ENCODE results near the gene JPH3. TPM values are rescaled to one million over a fixed set of nuclear protein-coding genes. Genes with fewer than 3 reads are reported as not detected.
"Not testable (repeated sequence)": the region's sequence is repeated elsewhere in the genome, so short reads cannot be mapped to it uniquely, and the experiment has no call there.

Gene JPH3
- polyA plus RNA-seq, 2 of the 4 experiments (the other 2 are of a cell fraction) = 0.36 to 1.6 TPM

DNA sequence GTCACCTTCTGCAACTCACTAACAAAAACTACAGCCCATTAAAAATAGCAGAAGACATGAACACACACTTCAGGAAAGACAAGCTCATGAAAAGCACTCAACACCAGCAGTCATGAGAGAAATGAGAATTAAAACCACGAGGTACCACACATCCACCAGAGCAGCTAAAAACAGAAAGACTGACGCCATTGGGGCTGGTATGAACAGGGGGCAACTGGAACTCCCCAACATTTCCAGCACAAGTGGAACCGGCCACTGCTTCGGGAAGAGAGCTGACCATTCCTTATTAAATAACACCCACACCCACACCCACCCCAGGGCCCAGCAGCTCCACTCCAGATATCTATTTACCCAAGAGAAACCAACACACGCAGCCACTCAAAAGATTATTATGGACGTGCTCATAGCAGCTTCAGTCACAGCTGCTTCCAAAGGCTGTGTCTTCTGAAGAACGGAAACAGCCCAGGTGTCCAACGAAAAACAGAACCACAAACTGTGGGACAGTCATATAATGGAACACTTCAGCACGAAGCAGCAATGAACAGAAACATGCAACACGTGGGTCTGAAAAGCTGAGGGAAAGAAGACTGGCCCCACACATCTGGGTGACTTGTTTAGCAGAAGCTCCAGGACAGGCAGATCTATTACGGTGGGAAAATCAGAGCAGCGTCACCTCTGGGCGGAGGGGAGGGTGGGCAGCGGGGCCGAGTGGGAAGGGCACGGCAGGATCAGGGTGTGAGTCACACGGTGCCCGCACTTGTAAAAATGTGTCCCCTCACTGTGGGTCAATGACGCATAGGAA is 122.4 kb downstream of the JPH3 start (continued):
- TF ChIP-seq, protein P1, sequence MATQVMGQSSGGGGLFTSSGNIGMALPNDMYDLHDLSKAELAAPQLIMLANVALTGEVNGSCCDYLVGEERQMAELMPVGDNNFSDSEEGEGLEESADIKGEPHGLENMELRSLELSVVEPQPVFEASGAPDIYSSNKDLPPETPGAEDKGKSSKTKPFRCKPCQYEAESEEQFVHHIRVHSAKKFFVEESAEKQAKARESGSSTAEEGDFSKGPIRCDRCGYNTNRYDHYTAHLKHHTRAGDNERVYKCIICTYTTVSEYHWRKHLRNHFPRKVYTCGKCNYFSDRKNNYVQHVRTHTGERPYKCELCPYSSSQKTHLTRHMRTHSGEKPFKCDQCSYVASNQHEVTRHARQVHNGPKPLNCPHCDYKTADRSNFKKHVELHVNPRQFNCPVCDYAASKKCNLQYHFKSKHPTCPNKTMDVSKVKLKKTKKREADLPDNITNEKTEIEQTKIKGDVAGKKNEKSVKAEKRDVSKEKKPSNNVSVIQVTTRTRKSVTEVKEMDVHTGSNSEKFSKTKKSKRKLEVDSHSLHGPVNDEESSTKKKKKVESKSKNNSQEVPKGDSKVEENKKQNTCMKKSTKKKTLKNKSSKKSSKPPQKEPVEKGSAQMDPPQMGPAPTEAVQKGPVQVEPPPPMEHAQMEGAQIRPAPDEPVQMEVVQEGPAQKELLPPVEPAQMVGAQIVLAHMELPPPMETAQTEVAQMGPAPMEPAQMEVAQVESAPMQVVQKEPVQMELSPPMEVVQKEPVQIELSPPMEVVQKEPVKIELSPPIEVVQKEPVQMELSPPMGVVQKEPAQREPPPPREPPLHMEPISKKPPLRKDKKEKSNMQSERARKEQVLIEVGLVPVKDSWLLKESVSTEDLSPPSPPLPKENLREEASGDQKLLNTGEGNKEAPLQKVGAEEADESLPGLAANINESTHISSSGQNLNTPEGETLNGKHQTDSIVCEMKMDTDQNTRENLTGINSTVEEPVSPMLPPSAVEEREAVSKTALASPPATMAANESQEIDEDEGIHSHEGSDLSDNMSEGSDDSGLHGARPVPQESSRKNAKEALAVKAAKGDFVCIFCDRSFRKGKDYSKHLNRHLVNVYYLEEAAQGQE (IDR thresholded peaks at IDR 0.05) = no peak
- TF ChIP-seq HDAC2 (IDR thresholded peaks at IDR 0.05) = no peak

DNA sequence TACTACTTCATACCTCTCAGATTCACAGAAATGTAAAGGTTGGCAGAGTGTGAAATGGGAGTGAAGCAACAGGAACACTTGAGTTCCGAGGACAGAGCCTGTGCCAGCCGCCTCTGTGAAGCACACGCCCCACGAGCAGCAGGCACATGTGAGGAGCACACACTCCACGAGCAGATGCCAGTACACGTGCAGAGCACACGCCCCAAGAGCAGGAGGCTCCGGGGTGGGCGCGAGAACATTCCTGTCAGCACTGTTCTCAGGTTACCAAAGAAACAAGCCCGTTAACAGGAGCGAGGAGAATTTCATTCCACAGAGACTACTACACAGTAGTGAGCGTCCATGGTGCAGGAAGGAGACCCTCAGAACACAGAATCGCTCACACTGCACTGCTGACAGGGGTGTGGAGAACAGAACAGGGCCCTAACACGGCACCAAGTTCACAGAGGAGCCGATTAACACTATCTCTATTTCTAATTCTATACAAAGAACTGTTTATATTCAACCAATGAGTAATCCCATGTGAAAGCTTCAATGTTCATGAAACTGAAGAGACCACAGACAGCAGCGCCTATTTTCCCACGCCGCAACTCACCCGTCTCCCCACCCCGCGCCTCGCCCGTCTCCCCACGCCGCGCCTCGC is 123.4 kb downstream of the JPH3 start:
- FAIRE-seq (no peak), ATAC-seq (peak in 1 of 2 experiments; percentile 35; a peak in 2 of 6 replicates), DNase-seq (ENCODE audit: low read depth in 1 of 2, low spot score in 1 of 2) (peak in 1 of 2 experiments; percentile 27)
- H3K4me3 ChIP-seq = no peak overlapping the region
- no peak overlapping the region for H3K4me2 ChIP-seq
- H3K27ac ChIP-seq = no peak overlapping the region
- no peaks in the 10 kb centered on the region for H3K9me3 ChIP-seq
- CTCF ChIA-PET = interaction anchor here (1.2 kb wide), 1 partner anchor 16 kb away, joined by 4 read pairs; no protein-coding TSS in a partner anchor
- WGBS (ENCODE audit: missing lambda C conversion rate) = 91% methylated on average over 28 of the region's 28 CpGs
- POLR2A ChIA-PET = no interaction called here
- TF ChIP-seq, protein P2, sequence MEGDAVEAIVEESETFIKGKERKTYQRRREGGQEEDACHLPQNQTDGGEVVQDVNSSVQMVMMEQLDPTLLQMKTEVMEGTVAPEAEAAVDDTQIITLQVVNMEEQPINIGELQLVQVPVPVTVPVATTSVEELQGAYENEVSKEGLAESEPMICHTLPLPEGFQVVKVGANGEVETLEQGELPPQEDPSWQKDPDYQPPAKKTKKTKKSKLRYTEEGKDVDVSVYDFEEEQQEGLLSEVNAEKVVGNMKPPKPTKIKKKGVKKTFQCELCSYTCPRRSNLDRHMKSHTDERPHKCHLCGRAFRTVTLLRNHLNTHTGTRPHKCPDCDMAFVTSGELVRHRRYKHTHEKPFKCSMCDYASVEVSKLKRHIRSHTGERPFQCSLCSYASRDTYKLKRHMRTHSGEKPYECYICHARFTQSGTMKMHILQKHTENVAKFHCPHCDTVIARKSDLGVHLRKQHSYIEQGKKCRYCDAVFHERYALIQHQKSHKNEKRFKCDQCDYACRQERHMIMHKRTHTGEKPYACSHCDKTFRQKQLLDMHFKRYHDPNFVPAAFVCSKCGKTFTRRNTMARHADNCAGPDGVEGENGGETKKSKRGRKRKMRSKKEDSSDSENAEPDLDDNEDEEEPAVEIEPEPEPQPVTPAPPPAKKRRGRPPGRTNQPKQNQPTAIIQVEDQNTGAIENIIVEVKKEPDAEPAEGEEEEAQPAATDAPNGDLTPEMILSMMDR (IDR thresholded peaks at IDR 0.05) = no peak
- TF ChIP-seq CEBPB (IDR thresholded peaks at IDR 0.05) = no peak
- no peak for TF ChIP-seq PHF8 (IDR thresholded peaks at IDR 0.05; ENCODE audit: borderline replicate concordance, low read depth)
- no peaks in the 10 kb centered on the region for H3K4me1 ChIP-seq

DNA sequence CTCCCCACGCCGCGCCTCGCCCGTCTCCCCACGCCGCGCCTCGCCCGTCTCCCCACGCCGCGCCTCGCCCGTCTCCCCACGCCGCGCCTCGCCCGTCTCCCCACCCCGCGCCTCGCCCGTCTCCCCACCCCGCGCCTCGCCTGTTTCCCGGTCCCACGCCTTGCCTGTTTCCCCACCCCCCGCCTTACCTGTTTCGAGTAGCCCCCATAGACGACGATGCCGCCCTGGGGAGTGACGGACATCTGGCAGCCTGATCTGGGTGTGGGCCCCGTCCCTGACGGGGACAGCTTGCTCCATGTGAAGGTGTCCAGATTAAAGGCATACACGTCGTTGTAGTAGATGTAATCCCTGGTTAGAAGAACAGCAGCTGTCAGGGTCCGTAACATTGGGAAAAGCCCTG is 124.3 kb downstream of the JPH3 start:
- CTCF ChIA-PET = interaction anchor here (0.8 kb wide), 1 partner anchor 90 kb away, joined by 5 read pairs; no protein-coding TSS in a partner anchor
- FAIRE-seq; H3K4me1 ChIP-seq; H3K9me3 ChIP-seq; H3K27ac ChIP-seq; POLR2A ChIA-PET; ATAC-seq; H3K4me3 ChIP-seq; DNase-seq (ENCODE audit: low read depth in 1 of 2, low spot score in 1 of 2); H3K4me2 ChIP-seq: not testable (repeated sequence)
- 95% methylated on average over 12 of the region's 40 CpGs for WGBS (ENCODE audit: missing lambda C conversion rate)

DNA sequence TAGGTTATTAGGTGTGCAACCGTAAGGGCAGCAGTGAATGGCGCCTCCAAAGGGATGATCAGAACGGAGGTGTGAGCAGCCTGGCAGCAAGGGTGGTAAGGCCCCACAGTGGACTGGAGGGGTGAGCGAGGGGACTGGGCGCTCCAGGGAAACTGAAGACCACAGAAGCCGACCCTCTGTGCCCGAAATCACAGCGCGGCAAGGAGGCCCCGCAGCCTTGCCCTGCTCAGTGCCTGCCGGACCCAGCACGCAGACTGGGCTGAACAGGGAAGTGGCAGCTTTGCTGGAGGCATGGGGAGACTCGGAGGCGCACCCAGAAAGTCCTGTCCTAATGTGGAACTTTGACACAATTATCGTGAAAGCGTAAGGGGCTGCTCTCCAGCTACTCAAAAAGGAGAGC is 125.0 kb downstream of the JPH3 start:
- no peak for DNase-seq (ENCODE audit: low read depth in 1 of 2, low spot score in 1 of 2)
- FAIRE-seq = no peak
- WGBS (ENCODE audit: missing lambda C conversion rate) = 97% methylated on average over 16 of the region's 16 CpGs
- no peak for ATAC-seq
- no peak overlapping the region for H3K4me2 ChIP-seq
- no peak overlapping the region for H3K27ac ChIP-seq
- H3K4me1 ChIP-seq = no peaks in the 10 kb centered on the region
- POLR2A ChIA-PET = no interaction called here
- TF ChIP-seq NPAS2 (CRISPR knock-in tag; IDR thresholded peaks at IDR 0.05; ENCODE audit: borderline replicate concordance) = no peak
- no peak for TF ChIP-seq MYC (IDR thresholded peaks at IDR 0.05; ENCODE audit: borderline replicate concordance, low read length)
- TF ChIP-seq POLR2AphosphoS2 (conservative IDR thresholded peaks at IDR 0.05; ENCODE audit: low read length) = no peak
- TF ChIP-seq BHLHE40 (IDR thresholded peaks at IDR 0.05; ENCODE audit: low read depth, low read length) = no peak
- TF ChIP-seq, protein P3, sequence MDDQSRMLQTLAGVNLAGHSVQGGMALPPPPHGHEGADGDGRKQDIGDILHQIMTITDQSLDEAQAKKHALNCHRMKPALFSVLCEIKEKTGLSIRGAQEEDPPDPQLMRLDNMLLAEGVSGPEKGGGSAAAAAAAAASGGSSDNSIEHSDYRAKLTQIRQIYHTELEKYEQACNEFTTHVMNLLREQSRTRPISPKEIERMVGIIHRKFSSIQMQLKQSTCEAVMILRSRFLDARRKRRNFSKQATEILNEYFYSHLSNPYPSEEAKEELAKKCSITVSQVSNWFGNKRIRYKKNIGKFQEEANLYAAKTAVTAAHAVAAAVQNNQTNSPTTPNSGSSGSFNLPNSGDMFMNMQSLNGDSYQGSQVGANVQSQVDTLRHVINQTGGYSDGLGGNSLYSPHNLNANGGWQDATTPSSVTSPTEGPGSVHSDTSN (IDR thresholded peaks at IDR 0.05) = no peak
- no peak for TF ChIP-seq SREBF2 (IDR thresholded peaks at IDR 0.05)
- no peak for TF ChIP-seq JUN (IDR thresholded peaks at IDR 0.05)
- no peak for TF ChIP-seq CHD2 (IDR thresholded peaks at IDR 0.05; ENCODE audit: low read length, partially characterized antibody)
- no peak for TF ChIP-seq CBX8 (IDR thresholded peaks at IDR 0.05)
- TF ChIP-seq HOXB5 (CRISPR knock-in tag; IDR thresholded peaks at IDR 0.05) = no peak
- CTCF ChIA-PET = interaction anchor here (0.8 kb wide), 1 partner anchor 91 kb away, joined by 5 read pairs; no protein-coding TSS in a partner anchor
- no peak overlapping the region for H3K4me3 ChIP-seq
- H3K9me3 ChIP-seq = no peaks in the 10 kb centered on the region
